Measurements from ENCODE around the gene SERINC3.

The SERINC3 gene

GRCh38 chr20:44485830-44486198 lies 36.1 kb downstream of the SERINC3 start:
- no peaks in the 10 kb centered on the region for H3K9me3 ChIP-seq (replicated peaks; ENCODE audit: insufficient read depth, low read length)
- no peaks in the 10 kb centered on the region for H3K79me2 ChIP-seq (ENCODE audit: low read length)
- no peak for DNase-seq
- no peak overlapping the region for H3K9ac ChIP-seq (ENCODE audit: low read length)
- H3K27me3 ChIP-seq (replicated peaks; ENCODE audit: insufficient read depth, low read length): no peaks in the 10 kb centered on the region
- H3K4me2 ChIP-seq (ENCODE audit: low read depth, low read length): no peak overlapping the region
- H3K4me1 ChIP-seq (ENCODE audit: low read length): peaks cover 19% of the 10 kb centered on the region
- no peaks in the 10 kb centered on the region for H3K36me3 ChIP-seq (replicated peaks; ENCODE audit: insufficient read depth, low read length)
- H4K20me1 ChIP-seq (ENCODE audit: insufficient read depth, low read length): no peaks in the 10 kb centered on the region
- TF ChIP-seq EZH2 (optimal IDR thresholded peaks at IDR 0.05; ENCODE audit: low read depth, low read length): no peak
- no peak for TF ChIP-seq EZH2phosphoT487 (IDR thresholded peaks at IDR 0.05; ENCODE audit: low read length)
- TF ChIP-seq CTCF (IDR thresholded peaks at IDR 0.05; ENCODE audit: low read length): no peak
- no peak overlapping the region for H2AFZ ChIP-seq (ENCODE audit: low read length)
- no peak overlapping the region for H3K4me3 ChIP-seq (ENCODE audit: low read length)
- no peak overlapping the region for H3K27ac ChIP-seq (ENCODE audit: low read length)
- H3F3A ChIP-seq (ENCODE audit: insufficient read depth, low read length): peaks cover 13% of the 10 kb centered on the region
- no peaks in the 10 kb centered on the region for H3K9me2 ChIP-seq (replicated peaks; ENCODE audit: insufficient read depth, low read length)

- H3K79me2 ChIP-seq (ENCODE audit: low read length): no peaks in the 10 kb centered on the region
- DNase-seq: no peak
- H2AFZ ChIP-seq (ENCODE audit: low read length): no peak overlapping the region
- no peak overlapping the region for H3K4me3 ChIP-seq (ENCODE audit: low read length)
- no peaks in the 10 kb centered on the region for H3K9me3 ChIP-seq (replicated peaks; ENCODE audit: insufficient read depth, low read length)
- H3K36me3 ChIP-seq (replicated peaks; ENCODE audit: insufficient read depth, low read length): no peaks in the 10 kb centered on the region
- H3K9ac ChIP-seq (ENCODE audit: low read length): no peak overlapping the region
- peaks cover 9% of the 10 kb centered on the region for H3F3A ChIP-seq (ENCODE audit: insufficient read depth, low read length)
- H3K4me1 ChIP-seq (ENCODE audit: low read length): peaks cover 14% of the 10 kb centered on the region
- H3K9me2 ChIP-seq (replicated peaks; ENCODE audit: insufficient read depth, low read length): no peaks in the 10 kb centered on the region
- H4K20me1 ChIP-seq (ENCODE audit: insufficient read depth, low read length): no peaks in the 10 kb centered on the region
- no peaks in the 10 kb centered on the region for H3K27me3 ChIP-seq (replicated peaks; ENCODE audit: insufficient read depth, low read length)
- TF ChIP-seq EZH2 (optimal IDR thresholded peaks at IDR 0.05; ENCODE audit: low read depth, low read length) (no peak), CTCF (IDR thresholded peaks at IDR 0.05; ENCODE audit: low read length) (no peak), EZH2phosphoT487 (IDR thresholded peaks at IDR 0.05; ENCODE audit: low read length) (no peak)
- no peak overlapping the region for H3K4me2 ChIP-seq (ENCODE audit: low read depth, low read length)
- H3K27ac ChIP-seq (ENCODE audit: low read length): no peak overlapping the region
Measured at GRCh38 chr20:44485078-44485829, 36.6 kb downstream of the SERINC3 start.

GRCh38 chr20:44483112-44483511 lies 38.8 kb downstream of the SERINC3 start:
- DNase-seq: no peak
- no peak overlapping the region for H3K4me3 ChIP-seq (ENCODE audit: low read length)
- no peaks in the 10 kb centered on the region for H3K9me3 ChIP-seq (replicated peaks; ENCODE audit: insufficient read depth, low read length)
- H3K9me2 ChIP-seq (replicated peaks; ENCODE audit: insufficient read depth, low read length): no peaks in the 10 kb centered on the region
- no peaks in the 10 kb centered on the region for H3F3A ChIP-seq (ENCODE audit: insufficient read depth, low read length)
- no peak overlapping the region for H3K9ac ChIP-seq (ENCODE audit: low read length)
- H3K27ac ChIP-seq (ENCODE audit: low read length): no peak overlapping the region
- H3K4me2 ChIP-seq (ENCODE audit: low read depth, low read length): no peak overlapping the region
- no peaks in the 10 kb centered on the region for H4K20me1 ChIP-seq (ENCODE audit: insufficient read depth, low read length)
- TF ChIP-seq EZH2 (optimal IDR thresholded peaks at IDR 0.05; ENCODE audit: low read depth, low read length) (no peak), EZH2phosphoT487 (IDR thresholded peaks at IDR 0.05; ENCODE audit: low read length) (no peak), CTCF (IDR thresholded peaks at IDR 0.05; ENCODE audit: low read length) (no peak)
- no peak overlapping the region for H2AFZ ChIP-seq (ENCODE audit: low read length)
- no peaks in the 10 kb centered on the region for H3K27me3 ChIP-seq (replicated peaks; ENCODE audit: insufficient read depth, low read length)
- H3K36me3 ChIP-seq (replicated peaks; ENCODE audit: insufficient read depth, low read length): no peaks in the 10 kb centered on the region
- no peaks in the 10 kb centered on the region for H3K79me2 ChIP-seq (ENCODE audit: low read length)
- no peaks in the 10 kb centered on the region for H3K4me1 ChIP-seq (ENCODE audit: low read length)

Data from MM.1S (cell line).